H9 (cell line): Measurements from ENCODE around the gene KRT31. TPM values are rescaled to one million over a fixed set of nuclear protein-coding genes. Genes with fewer than 3 reads are reported as not detected.

ENCODE experiments used
- DNase-seq: peaks from one replicate; pipeline ENCODE4 v3.0.0-alpha.2; 2017
- H2AFZ ChIP-seq: one replicate; pipeline ENCODE4 v1.6.1; 2013; ENCODE audit warnings: mild to moderate bottlenecking, low read length, control low read depth, moderate library complexity
- H2AK5ac ChIP-seq: 2 replicates; pipeline ENCODE4 v1.6.1; 2013; ENCODE audit warnings: low read length, control low read depth, mixed read lengths; ENCODE audit not compliant: insufficient read length
- H2BK120ac ChIP-seq: one replicate; pipeline ENCODE4 v1.6.1; 2013; ENCODE audit warnings: low read depth, mild to moderate bottlenecking, low read length, control low read depth, inconsistent platforms; ENCODE audit not compliant: poor library complexity, severe bottlenecking
- H2BK12ac ChIP-seq: 2 replicates; pipeline ENCODE4 v1.6.1; 2013; ENCODE audit warnings: low read length, control low read depth, mixed read lengths, low read depth; ENCODE audit not compliant: insufficient read length
- H2BK15ac ChIP-seq: 2 replicates; pipeline ENCODE4 v1.6.1; 2013; ENCODE audit warnings: low read depth, low read length, control low read depth
- H2BK20ac ChIP-seq: one replicate; pipeline ENCODE4 v1.6.1; 2013; ENCODE audit warnings: low read depth, mild to moderate bottlenecking, low read length, control low read depth, inconsistent platforms; ENCODE audit not compliant: poor library complexity, severe bottlenecking
- H2BK5ac ChIP-seq: 2 replicates; pipeline ENCODE4 v1.6.1; 2013; ENCODE audit warnings: low read length, control low read depth, mixed read lengths; ENCODE audit not compliant: insufficient read length
- H3K14ac ChIP-seq: 2 replicates; pipeline ENCODE4 v1.6.1; 2013; ENCODE audit warnings: low read length, control low read depth; ENCODE audit not compliant: insufficient read depth
- H3K18ac ChIP-seq: 2 replicates; pipeline ENCODE4 v1.6.1; 2013; ENCODE audit warnings: low read depth, mild to moderate bottlenecking, mixed read lengths, low read length, control low read depth; ENCODE audit not compliant: insufficient read length
- H3K23ac ChIP-seq: 2 replicates; pipeline ENCODE4 v1.6.1; 2013; ENCODE audit warnings: low read length, control low read depth, mixed read lengths, low read depth; ENCODE audit not compliant: insufficient read length
- H3K23me2 ChIP-seq: 2 replicates; pipeline ENCODE4 v1.6.1; 2013; ENCODE audit warnings: low read depth, mild to moderate bottlenecking, mixed read lengths, low read length, control low read depth; ENCODE audit not compliant: insufficient read length, poor library complexity, severe bottlenecking
- H3K27ac ChIP-seq: 2 replicates; pipeline ENCODE4 v1.5.1; 2013; ENCODE audit warnings: low read length, control low read depth, mixed read lengths, low read depth; ENCODE audit not compliant: insufficient read length
- H3K27me3 ChIP-seq: 2 replicates; pipeline ENCODE4 v1.6.1; 2013; ENCODE audit warnings: low read length, control low read depth, inconsistent platforms; ENCODE audit not compliant: insufficient read depth
- H3K4ac ChIP-seq: 2 replicates; pipeline ENCODE4 v1.6.1; 2013; ENCODE audit warnings: low read depth, mild to moderate bottlenecking, control low read depth, inconsistent platforms, low read length, moderate library complexity
- H3K4me1 ChIP-seq: 2 replicates; pipeline ENCODE4 v1.6.1; 2013; ENCODE audit warnings: low read length, control low read depth, inconsistent platforms; ENCODE audit not compliant: insufficient read depth
- H3K4me2 ChIP-seq: 2 replicates; pipeline ENCODE4 v1.6.1; 2013; ENCODE audit warnings: low read length, control low read depth, mixed read lengths; ENCODE audit not compliant: insufficient read length, insufficient read depth
- H3K56ac ChIP-seq: 2 replicates; pipeline ENCODE4 v1.6.1; 2013; ENCODE audit warnings: low read depth, mild to moderate bottlenecking, mixed read lengths, low read length, control low read depth; ENCODE audit not compliant: insufficient read length
- H3K79me1 ChIP-seq: 2 replicates; pipeline ENCODE4 v1.6.1; 2013; ENCODE audit warnings: low read depth, mild to moderate bottlenecking, moderate library complexity, low read length, control low read depth, inconsistent platforms; ENCODE audit not compliant: insufficient read depth, poor library complexity, severe bottlenecking
- H3K79me2 ChIP-seq: 2 replicates; pipeline ENCODE4 v1.6.1; 2013; ENCODE audit warnings: low read length, control low read depth, inconsistent platforms; ENCODE audit not compliant: insufficient read depth
- H3K9ac ChIP-seq: 2 replicates; pipeline ENCODE4 v1.6.1; 2013; ENCODE audit warnings: low read length, control low read depth, mixed read lengths; ENCODE audit not compliant: insufficient read length; ENCODE audit errors: extremely low read depth
- H3K9me3 ChIP-seq: one replicate; pipeline ENCODE4 v1.6.1; 2013; ENCODE audit warnings: low read depth, low read length, inconsistent platforms; ENCODE audit not compliant: control insufficient read depth
- H3T11ph ChIP-seq: one replicate; pipeline ENCODE4 v1.6.1; 2013; ENCODE audit warnings: mild to moderate bottlenecking, low read length, control low read depth, inconsistent platforms
- H4K20me1 ChIP-seq: one replicate; pipeline ENCODE4 v1.6.1; 2013; ENCODE audit not compliant: control insufficient read depth, insufficient read length, insufficient read depth
- H4K5ac ChIP-seq: 2 replicates; pipeline ENCODE4 v1.6.1; 2013; ENCODE audit warnings: low read depth, mild to moderate bottlenecking, mixed read lengths, low read length, control low read depth; ENCODE audit not compliant: insufficient read length
- H4K8ac ChIP-seq: replicated peaks from 2 replicates; pipeline ENCODE4 v1.6.1; 2013; ENCODE audit warnings: low read length, control low read depth, mixed read lengths, low read depth; ENCODE audit not compliant: insufficient read length
- H4K91ac ChIP-seq: 2 replicates; pipeline ENCODE4 v1.6.1; 2013; ENCODE audit warnings: low read depth, mild to moderate bottlenecking, moderate library complexity, mixed read lengths, low read length, control low read depth; ENCODE audit not compliant: insufficient read length
- H3K27ac Mint-ChIP-seq, 3 experiments: 2 replicates in 2 of 3; 3 replicates in 1 of 3; pipeline ENCODE4 v1.8.0; 2020 to 2021; ENCODE audit warnings: mixed read lengths in 3 of 3, mild to moderate bottlenecking in 1 of 3, moderate library complexity in 1 of 3
- H3K27me3 Mint-ChIP-seq: 2 replicates; pipeline ENCODE4 v1.8.0; 2021; ENCODE audit warnings: low read depth, mild to moderate bottlenecking, moderate library complexity, mixed read lengths
- H3K36me3 Mint-ChIP-seq, 3 experiments: 2 replicates in 2 of 3; 3 replicates in 1 of 3; pipeline ENCODE4 v1.8.0; 2020 to 2021; ENCODE audit warnings: low read depth in 3 of 3, mixed read lengths in 3 of 3; ENCODE audit not compliant: insufficient read depth in 1 of 3
- H3K4me1 Mint-ChIP-seq, 2 experiments: 2 replicates each; pipeline ENCODE4 v1.8.0; 2020; ENCODE audit warnings: mixed read lengths in 2 of 2
- H3K4me3 Mint-ChIP-seq, 2 experiments: 2 replicates in 1 of 2; 3 replicates in 1 of 2; pipeline ENCODE4 v1.8.0; 2020 to 2021; ENCODE audit warnings: mild to moderate bottlenecking in 2 of 2, mixed read lengths in 2 of 2, moderate library complexity in 1 of 2
- H3K9me3 Mint-ChIP-seq, 2 experiments: 2 replicates in 1 of 2; 3 replicates in 1 of 2; pipeline ENCODE4 v1.8.0; 2020; ENCODE audit warnings: mild to moderate bottlenecking in 2 of 2, mixed read lengths in 2 of 2, moderate library complexity in 1 of 2
- CTCF ChIP-seq: fragments of 200-600 bp; sonication (generic); conservative IDR thresholded peaks from 3 replicates; pipeline ENCODE4 v1.8.0; 2021; ENCODE audit warnings: antibody characterized with exemption, mild to moderate bottlenecking
- WGBS: extraction: QIAGEN DNeasy Blood & Tissue Kit; methylation state at CpG from one replicate; pipeline ENCODE4 v1.1.7; 2013; ENCODE audit warnings: missing lambda C conversion rate, low lambda C conversion rate, mixed read lengths; ENCODE audit not compliant: insufficient read length; ENCODE audit errors: extremely low coverage; 5-methylcytosine and 5-hydroxymethylcytosine counted together
- total RNA-seq: library from RNA; stranded (reverse); gene quantifications from 2 replicates; pipeline ENCODE4 v1.2.1, GENCODE V29; 2021

The KRT31 gene
- total RNA-seq, 1 experiment from 2014 or later = not detected

- Histone ChIP-seq H2BK12ac (no peak overlapping the region), H3K79me2 (no peaks in the 10 kb centered on the region), H3K14ac (no peak overlapping the region), H2AK5ac (no peak overlapping the region), H3K4me2 (no peak overlapping the region), H3K56ac (no peak overlapping the region), H2BK20ac (no peak overlapping the region), H3K4ac (no peak overlapping the region), H2BK5ac (no peak overlapping the region), H4K20me1 (no peaks in the 10 kb centered on the region), H4K8ac (no peak overlapping the region), H3K9me3 (no peaks in the 10 kb centered on the region), H2AFZ (no peak overlapping the region), H2BK15ac (no peak overlapping the region), H3T11ph (no peak overlapping the region), H3K23me2 (no peaks in the 10 kb centered on the region), H3K27ac (no peak overlapping the region), H3K27me3 (no peaks in the 10 kb centered on the region), H4K5ac (no peak overlapping the region), H3K23ac (no peak overlapping the region), H3K9ac (no peak overlapping the region), H2BK120ac (no peak overlapping the region), H3K4me1 (no peaks in the 10 kb centered on the region), H3K18ac (no peak overlapping the region), H4K91ac (no peak overlapping the region), H3K79me1 (no peaks in the 10 kb centered on the region)
- H3K27me3 Mint-ChIP-seq = peaks cover 10% of the 10 kb centered on the region
- H3K36me3 Mint-ChIP-seq = no peaks in the 10 kb centered on the region; a peak in 1 of 7 replicates
- no peaks in the 10 kb centered on the region; a peak in 1 of 5 replicates for H3K9me3 Mint-ChIP-seq
- no peak for TF ChIP-seq CTCF
- H3K4me1 Mint-ChIP-seq = no peaks in the 10 kb centered on the region
- no CpG with 5 or more reads among the region's 7 CpGs for WGBS
- no peak for DNase-seq
- H3K4me3 Mint-ChIP-seq = no peak overlapping the region
- H3K27ac Mint-ChIP-seq = peak overlapping the region in 1 of 3 experiments; percentile 28; a peak in 1 of 7 replicates
Observed at GRCh38 chr17:41437254-41437653, 39.8 kb upstream of the KRT31 start.
